ENCODE data around the gene GPNMB.
"Not testable (repeated sequence)": the region's sequence is repeated elsewhere in the genome, so short reads cannot be mapped to it uniquely, and the experiment has no call there.

GPNMB gene

GRCh38 chr7:23216021-23216420 lies 30.6 kb upstream of the GPNMB start:
- TF ChIP-seq POLR2A (IDR thresholded peaks at IDR 0.05; ENCODE audit: low read depth, low read length), result no peak
- no peak for FAIRE-seq

GRCh38 chr7:23218196-23218595 lies 28.4 kb upstream of the GPNMB start:
- DNase-seq (ENCODE audit: insufficient read length, low spot score) (no peak), FAIRE-seq (no peak)
- TF ChIP-seq POLR2A (IDR thresholded peaks at IDR 0.05; ENCODE audit: low read depth, low read length), result no peak

More at GRCh38 chr7:23216021-23216420, 30.6 kb upstream of the GPNMB start:
- no peak for DNase-seq (ENCODE audit: insufficient read length, low spot score)

GRCh38 chr7:23220690-23221305 lies 25.8 kb upstream of the GPNMB start:
- TF ChIP-seq POLR2A (IDR thresholded peaks at IDR 0.05; ENCODE audit: low read depth, low read length), result no peak
- no peak for FAIRE-seq
- no peak for DNase-seq (ENCODE audit: insufficient read length, low spot score)

GRCh38 chr7:23222439-23223030 lies 24.0 kb upstream of the GPNMB start:
- TF ChIP-seq POLR2A (IDR thresholded peaks at IDR 0.05; ENCODE audit: low read depth, low read length), result no peak
- no peak for FAIRE-seq
- DNase-seq (ENCODE audit: insufficient read length, low spot score), result no peak

- not testable (repeated sequence) for FAIRE-seq; DNase-seq (ENCODE audit: insufficient read length, low spot score)
Observed at GRCh38 chr7:23224364-23224763, 22.2 kb upstream of the GPNMB start.

GRCh38 chr7:23226844-23227450 lies 19.6 kb upstream of the GPNMB start:
- FAIRE-seq (no peak), DNase-seq (ENCODE audit: insufficient read length, low spot score) (no peak)
- no peak for TF ChIP-seq POLR2A (IDR thresholded peaks at IDR 0.05; ENCODE audit: low read depth, low read length)

- DNase-seq (ENCODE audit: insufficient read length, low spot score) (no peak), FAIRE-seq (no peak)
- TF ChIP-seq POLR2A (IDR thresholded peaks at IDR 0.05; ENCODE audit: low read depth, low read length), result no peak
Observed at GRCh38 chr7:23228412-23228811, 18.2 kb upstream of the GPNMB start.

- no peak for TF ChIP-seq POLR2A (IDR thresholded peaks at IDR 0.05; ENCODE audit: low read depth, low read length)
- DNase-seq (ENCODE audit: insufficient read length, low spot score) (no peak), FAIRE-seq (no peak)
Observed at GRCh38 chr7:23230641-23231101, 15.9 kb upstream of the GPNMB start.

- FAIRE-seq, result no peak
Observed at GRCh38 chr7:23232966-23233365, 13.6 kb upstream of the GPNMB start.

GRCh38 chr7:23234569-23235296 lies 11.8 kb upstream of the GPNMB start:
- DNase-seq (ENCODE audit: insufficient read length, low spot score), result no peak
- FAIRE-seq, result no peak
- no peak for TF ChIP-seq POLR2A (IDR thresholded peaks at IDR 0.05; ENCODE audit: low read depth, low read length)

More at GRCh38 chr7:23232966-23233365, 13.6 kb upstream of the GPNMB start:
- DNase-seq (ENCODE audit: insufficient read length, low spot score), result no peak
- TF ChIP-seq POLR2A (IDR thresholded peaks at IDR 0.05; ENCODE audit: low read depth, low read length), result no peak

- no peak for TF ChIP-seq POLR2A (IDR thresholded peaks at IDR 0.05; ENCODE audit: low read depth, low read length)
- FAIRE-seq (no peak), DNase-seq (ENCODE audit: insufficient read length, low spot score) (peak; percentile 61)
Observed at GRCh38 chr7:23235813-23236221, 10.8 kb upstream of the GPNMB start.

- DNase-seq (ENCODE audit: insufficient read length, low spot score), result no peak
- TF ChIP-seq POLR2A (IDR thresholded peaks at IDR 0.05; ENCODE audit: low read depth, low read length), result no peak
- no peak for FAIRE-seq
Observed at GRCh38 chr7:23237000-23237399, 9.6 kb upstream of the GPNMB start.

- DNase-seq (ENCODE audit: insufficient read length, low spot score) (no peak), FAIRE-seq (no peak)
- TF ChIP-seq POLR2A (IDR thresholded peaks at IDR 0.05; ENCODE audit: low read depth, low read length), result no peak
Observed at GRCh38 chr7:23238983-23239652, 7.5 kb upstream of the GPNMB start.

GRCh38 chr7:23239698-23240097 lies 6.9 kb upstream of the GPNMB start:
- no peak for FAIRE-seq

More at GRCh38 chr7:23239698-23240097, 6.9 kb upstream of the GPNMB start:
- DNase-seq (ENCODE audit: insufficient read length, low spot score), result no peak
- TF ChIP-seq POLR2A (IDR thresholded peaks at IDR 0.05; ENCODE audit: low read depth, low read length), result no peak

Measured in H54 (cell line).